ENCODE data around the gene NDUFS2.

GRCh38 chr1:161189036-161189435 lies 13.1 kb upstream of the NDUFS2 start:
- TF ChIP-seq, protein P1, sequence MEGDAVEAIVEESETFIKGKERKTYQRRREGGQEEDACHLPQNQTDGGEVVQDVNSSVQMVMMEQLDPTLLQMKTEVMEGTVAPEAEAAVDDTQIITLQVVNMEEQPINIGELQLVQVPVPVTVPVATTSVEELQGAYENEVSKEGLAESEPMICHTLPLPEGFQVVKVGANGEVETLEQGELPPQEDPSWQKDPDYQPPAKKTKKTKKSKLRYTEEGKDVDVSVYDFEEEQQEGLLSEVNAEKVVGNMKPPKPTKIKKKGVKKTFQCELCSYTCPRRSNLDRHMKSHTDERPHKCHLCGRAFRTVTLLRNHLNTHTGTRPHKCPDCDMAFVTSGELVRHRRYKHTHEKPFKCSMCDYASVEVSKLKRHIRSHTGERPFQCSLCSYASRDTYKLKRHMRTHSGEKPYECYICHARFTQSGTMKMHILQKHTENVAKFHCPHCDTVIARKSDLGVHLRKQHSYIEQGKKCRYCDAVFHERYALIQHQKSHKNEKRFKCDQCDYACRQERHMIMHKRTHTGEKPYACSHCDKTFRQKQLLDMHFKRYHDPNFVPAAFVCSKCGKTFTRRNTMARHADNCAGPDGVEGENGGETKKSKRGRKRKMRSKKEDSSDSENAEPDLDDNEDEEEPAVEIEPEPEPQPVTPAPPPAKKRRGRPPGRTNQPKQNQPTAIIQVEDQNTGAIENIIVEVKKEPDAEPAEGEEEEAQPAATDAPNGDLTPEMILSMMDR (IDR thresholded peaks at IDR 0.05), result no peak
- no peak for TF ChIP-seq POLR2A (IDR thresholded peaks at IDR 0.05)

Data from testis (tissue), 2 donors.